Measurements from ENCODE around the gene TMEM204. TPM values are rescaled to one million over a fixed set of nuclear protein-coding genes. Genes with fewer than 3 reads are reported as not detected.

Gene TMEM204
- total RNA-seq, 4 donors from 2014 or later = 14.1 to 87.6 (median 24.6) TPM

DNA sequence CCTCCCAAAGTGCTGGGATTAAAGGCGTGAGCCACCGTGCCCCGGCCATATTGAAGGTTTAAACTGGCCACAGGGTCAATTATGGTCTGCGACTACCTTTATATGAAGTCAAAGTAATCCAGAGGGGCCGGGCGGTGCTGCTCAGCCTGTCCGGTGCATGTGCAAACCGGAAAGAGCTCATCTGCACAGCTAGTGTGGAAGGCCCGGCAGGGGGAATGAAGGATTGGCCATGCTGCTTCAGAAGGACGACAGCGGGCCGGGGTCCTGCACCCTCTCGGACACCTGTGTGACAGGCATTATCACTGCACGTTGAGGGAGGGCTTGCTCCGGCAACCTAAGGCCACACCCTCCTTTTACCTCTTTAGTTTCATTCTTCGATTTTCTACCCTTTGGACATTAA, 23.6 kb downstream of the TMEM204 start:
- TF ChIP-seq, protein P1, sequence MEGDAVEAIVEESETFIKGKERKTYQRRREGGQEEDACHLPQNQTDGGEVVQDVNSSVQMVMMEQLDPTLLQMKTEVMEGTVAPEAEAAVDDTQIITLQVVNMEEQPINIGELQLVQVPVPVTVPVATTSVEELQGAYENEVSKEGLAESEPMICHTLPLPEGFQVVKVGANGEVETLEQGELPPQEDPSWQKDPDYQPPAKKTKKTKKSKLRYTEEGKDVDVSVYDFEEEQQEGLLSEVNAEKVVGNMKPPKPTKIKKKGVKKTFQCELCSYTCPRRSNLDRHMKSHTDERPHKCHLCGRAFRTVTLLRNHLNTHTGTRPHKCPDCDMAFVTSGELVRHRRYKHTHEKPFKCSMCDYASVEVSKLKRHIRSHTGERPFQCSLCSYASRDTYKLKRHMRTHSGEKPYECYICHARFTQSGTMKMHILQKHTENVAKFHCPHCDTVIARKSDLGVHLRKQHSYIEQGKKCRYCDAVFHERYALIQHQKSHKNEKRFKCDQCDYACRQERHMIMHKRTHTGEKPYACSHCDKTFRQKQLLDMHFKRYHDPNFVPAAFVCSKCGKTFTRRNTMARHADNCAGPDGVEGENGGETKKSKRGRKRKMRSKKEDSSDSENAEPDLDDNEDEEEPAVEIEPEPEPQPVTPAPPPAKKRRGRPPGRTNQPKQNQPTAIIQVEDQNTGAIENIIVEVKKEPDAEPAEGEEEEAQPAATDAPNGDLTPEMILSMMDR (IDR thresholded peaks at IDR 0.05; ENCODE audit: low read depth) = no peak

DNA sequence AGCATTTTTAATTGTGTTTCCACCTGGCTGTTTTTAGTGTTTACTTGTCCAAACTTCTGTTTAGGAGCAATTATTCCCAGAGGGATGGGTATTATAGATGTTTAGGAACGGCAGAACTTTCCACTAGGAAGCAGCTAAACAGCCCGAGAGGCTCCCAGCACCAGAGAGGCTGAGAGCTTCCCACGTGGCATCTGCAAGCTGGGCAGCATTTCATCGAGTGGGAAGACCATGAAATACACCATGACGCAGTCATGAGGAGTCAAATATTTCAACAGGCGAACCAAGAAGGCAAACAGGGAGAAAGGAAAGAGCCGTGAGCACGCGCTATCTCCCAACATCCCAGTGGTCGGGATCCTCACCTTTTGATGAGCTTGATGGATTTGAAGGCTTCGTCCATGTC, 24.1 kb downstream of the TMEM204 start:
- TF ChIP-seq, protein P1 (IDR thresholded peaks at IDR 0.05; ENCODE audit: low read depth) = no peak

DNA sequence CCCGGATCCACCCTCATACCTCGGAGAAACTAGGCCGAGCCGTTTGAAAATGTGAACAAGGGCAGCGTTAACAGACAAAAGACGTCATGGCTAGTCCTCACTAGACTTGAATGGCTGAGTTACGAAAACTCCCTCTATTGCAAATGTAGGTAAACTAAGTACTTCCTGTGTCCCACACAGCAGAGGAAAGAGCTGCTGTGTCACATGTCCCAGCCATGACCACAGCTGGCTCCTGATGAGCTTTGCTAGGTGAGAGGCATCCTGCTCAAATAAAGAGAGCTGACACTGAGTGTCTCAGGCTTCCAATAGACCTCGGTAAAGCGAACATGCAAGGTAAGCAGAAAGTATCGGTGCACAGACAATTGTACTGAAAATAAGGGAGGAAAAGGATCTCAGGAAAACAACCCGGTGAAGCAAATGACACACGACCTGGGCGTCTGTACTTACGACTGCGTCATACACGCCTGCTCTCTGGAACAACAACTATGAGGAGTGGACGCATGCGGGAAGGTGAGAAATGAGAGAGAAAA, 26.0 kb downstream of the TMEM204 start:
- TF ChIP-seq, protein P1 (IDR thresholded peaks at IDR 0.05; ENCODE audit: low read depth) = no peak

DNA sequence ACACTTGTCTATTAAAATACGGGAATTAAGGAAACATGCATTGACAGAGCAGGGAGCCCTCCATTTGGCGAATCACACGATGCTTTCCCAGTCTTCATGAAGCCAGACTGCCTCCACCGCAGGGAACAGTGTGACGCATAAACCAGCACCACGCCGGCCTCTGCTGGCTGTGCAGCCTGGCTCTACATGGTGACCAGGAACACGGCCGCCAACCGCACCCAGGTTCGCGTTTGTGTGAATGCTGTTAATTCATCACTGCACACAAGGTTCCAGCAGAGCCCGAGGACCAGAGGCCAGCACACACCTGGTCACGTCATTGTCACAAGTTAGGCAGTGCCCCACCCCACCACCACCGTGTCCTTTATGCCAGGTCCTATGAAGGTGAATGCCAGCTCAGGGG, 26.7 kb downstream of the TMEM204 start:
- TF ChIP-seq, protein P1 (IDR thresholded peaks at IDR 0.05; ENCODE audit: low read depth) = no peak

DNA sequence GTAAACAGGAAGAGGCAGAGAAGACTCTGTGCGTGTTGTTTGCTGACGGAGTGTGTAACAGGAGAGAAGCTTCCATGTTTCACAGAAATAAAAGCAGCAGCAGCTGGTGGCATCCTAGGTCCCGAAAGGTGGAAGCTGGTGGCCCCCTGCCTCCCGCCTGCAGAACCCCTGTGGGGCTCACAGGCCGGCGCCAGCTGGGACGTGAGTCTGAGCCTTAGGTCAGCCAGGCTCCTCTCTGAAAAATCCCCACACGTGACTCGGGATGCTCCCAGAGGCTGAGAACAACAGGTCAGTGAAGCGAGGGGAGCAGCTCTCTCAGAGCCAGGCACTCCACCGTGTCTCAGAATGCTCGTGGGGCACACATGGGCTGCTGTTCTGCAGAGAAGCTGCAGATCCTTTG, 27.4 kb downstream of the TMEM204 start:
- TF ChIP-seq, protein P1 (IDR thresholded peaks at IDR 0.05; ENCODE audit: low read depth) = no peak

DNA sequence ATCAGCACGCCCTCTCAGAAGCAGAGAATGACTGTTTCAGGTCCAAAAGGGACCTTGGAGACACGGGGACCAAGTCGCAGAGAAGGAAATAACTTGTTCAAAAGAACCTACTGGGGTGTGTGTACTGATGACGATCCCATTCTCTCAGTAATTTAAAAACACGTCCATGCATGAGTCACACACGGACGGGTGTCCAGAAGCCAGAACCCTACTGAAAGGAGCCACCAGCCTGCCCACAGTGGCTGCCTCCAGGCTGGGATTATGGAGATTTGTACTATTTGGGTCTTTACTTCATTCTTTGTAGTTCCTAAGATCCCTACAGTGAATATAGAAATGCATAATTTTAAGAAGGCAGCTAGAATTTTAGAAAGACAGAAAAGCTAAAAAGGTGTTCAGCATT, 27.8 kb downstream of the TMEM204 start:
- TF ChIP-seq, protein P1 (IDR thresholded peaks at IDR 0.05; ENCODE audit: low read depth) = no peak

DNA sequence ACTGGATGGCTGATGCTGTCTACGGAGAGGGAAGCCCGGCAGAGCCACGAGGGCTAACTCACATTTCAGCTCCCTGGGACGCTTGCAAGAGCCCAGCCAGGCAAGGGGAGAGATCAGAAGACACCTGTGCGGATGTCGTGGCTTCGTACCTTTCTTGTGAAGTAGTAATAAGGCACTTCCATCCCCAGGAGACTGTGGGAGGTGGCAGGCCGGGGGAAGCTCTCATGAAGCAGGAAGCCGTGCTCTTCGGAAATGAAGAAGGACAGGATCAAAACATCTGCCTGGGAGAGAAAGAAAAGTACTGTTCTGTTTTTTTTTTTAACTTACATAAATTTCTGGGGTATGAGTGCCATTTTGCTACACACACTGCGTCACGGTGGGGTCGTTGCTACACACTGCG, 28.4 kb downstream of the TMEM204 start:
- TF ChIP-seq, protein P1 (IDR thresholded peaks at IDR 0.05; ENCODE audit: low read depth) = no peak

Data from subcutaneous adipose tissue (tissue), 4 donors.